Measurements from ENCODE around the gene ANKRD11. TPM values are rescaled to one million over a fixed set of nuclear protein-coding genes. Genes with fewer than 3 reads are reported as not detected.

Gene ANKRD11
- polyA plus RNA-seq, 1 donor from 2014 or later = 32.5 TPM

GRCh38 chr16:89344846-89345611, 145.3 kb downstream of the ANKRD11 start:
- no peak overlapping the region for H3K4me2 ChIP-seq (ENCODE audit: low read length)

DNA sequence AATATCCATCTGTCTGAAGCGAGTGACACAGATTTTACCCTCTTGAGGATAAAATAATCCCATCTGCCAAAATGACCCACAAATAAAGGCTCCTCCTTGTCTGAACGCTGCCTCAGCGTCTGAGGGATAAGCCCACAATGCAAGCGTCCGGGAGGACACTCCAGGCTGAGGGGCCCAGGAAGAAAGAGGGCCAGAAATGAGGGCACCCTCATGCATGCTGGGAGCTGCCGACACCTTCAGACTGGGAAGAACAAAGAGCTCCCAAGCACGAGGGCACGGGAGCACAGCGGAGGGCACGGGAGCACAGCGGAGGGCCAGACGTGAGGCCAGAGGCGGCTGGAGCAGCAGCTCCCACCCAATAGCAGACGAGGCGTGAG, 145.9 kb downstream of the ANKRD11 start:
- Histone ChIP-seq H3K4me3 (ENCODE audit: low read length) (no peak overlapping the region), H2AFZ (ENCODE audit: low read depth, low read length) (no peak overlapping the region), H3F3A (ENCODE audit: insufficient read depth, low read length, poor library complexity, severe bottlenecking) (no peaks in the 10 kb centered on the region), H3K9me2 (ENCODE audit: insufficient read depth, low read length) (no peaks in the 10 kb centered on the region), H4K20me1 (ENCODE audit: insufficient read depth) (peaks cover 5% of the 10 kb centered on the region), H3K9ac (ENCODE audit: low read length) (no peak overlapping the region), H3K27ac (ENCODE audit: low read length) (no peak overlapping the region), H3K27me3 (ENCODE audit: insufficient read depth, low read depth, low read length) (no peaks in the 10 kb centered on the region), H3K36me3 (ENCODE audit: insufficient read depth, low read length) (no peaks in the 10 kb centered on the region), H3K4me2 (ENCODE audit: low read length) (no peak overlapping the region), H3K9me3 (ENCODE audit: low read length) (no peaks in the 10 kb centered on the region), H3K79me2 (replicated peaks; ENCODE audit: insufficient read depth, low read length) (peaks cover 90% of the 10 kb centered on the region)
- TF ChIP-seq EP300 (conservative IDR thresholded peaks at IDR 0.05; ENCODE audit: poor library complexity, severe bottlenecking) (no peak), POLR2AphosphoS5 (IDR thresholded peaks at IDR 0.05) (no peak), CTCF (IDR thresholded peaks at IDR 0.05; ENCODE audit: poor library complexity, severe bottlenecking) (no peak), SMC3 (conservative IDR thresholded peaks at IDR 0.05; ENCODE audit: poor library complexity) (no peak), EZH2 (IDR thresholded peaks at IDR 0.05; ENCODE audit: borderline replicate concordance, insufficient read depth, low read length, poor library complexity, severe bottlenecking) (no peak), RAD21 (conservative IDR thresholded peaks at IDR 0.05) (no peak), TAF1 (IDR thresholded peaks at IDR 0.05; ENCODE audit: low read depth) (no peak), MXI1 (conservative IDR thresholded peaks at IDR 0.05; ENCODE audit: poor library complexity, severe bottlenecking) (no peak)

More at GRCh38 chr16:89344846-89345611, 145.3 kb downstream of the ANKRD11 start:
- no peaks in the 10 kb centered on the region for H3K9me2 ChIP-seq (ENCODE audit: insufficient read depth, low read length)
- no peaks in the 10 kb centered on the region for H3K9me3 ChIP-seq (ENCODE audit: low read length)
- H3K27me3 ChIP-seq (ENCODE audit: insufficient read depth, low read depth, low read length) = no peaks in the 10 kb centered on the region
- TF ChIP-seq SMC3 (conservative IDR thresholded peaks at IDR 0.05; ENCODE audit: poor library complexity) (no peak), POLR2AphosphoS5 (IDR thresholded peaks at IDR 0.05) (no peak), EP300 (conservative IDR thresholded peaks at IDR 0.05; ENCODE audit: poor library complexity, severe bottlenecking) (no peak), EZH2 (IDR thresholded peaks at IDR 0.05; ENCODE audit: borderline replicate concordance, insufficient read depth, low read length, poor library complexity, severe bottlenecking) (no peak), MXI1 (conservative IDR thresholded peaks at IDR 0.05; ENCODE audit: poor library complexity, severe bottlenecking) (no peak), TAF1 (IDR thresholded peaks at IDR 0.05; ENCODE audit: low read depth) (no peak), RAD21 (conservative IDR thresholded peaks at IDR 0.05) (no peak), CTCF (IDR thresholded peaks at IDR 0.05; ENCODE audit: poor library complexity, severe bottlenecking) (no peak)
- TF ChIP-seq, protein P1, sequence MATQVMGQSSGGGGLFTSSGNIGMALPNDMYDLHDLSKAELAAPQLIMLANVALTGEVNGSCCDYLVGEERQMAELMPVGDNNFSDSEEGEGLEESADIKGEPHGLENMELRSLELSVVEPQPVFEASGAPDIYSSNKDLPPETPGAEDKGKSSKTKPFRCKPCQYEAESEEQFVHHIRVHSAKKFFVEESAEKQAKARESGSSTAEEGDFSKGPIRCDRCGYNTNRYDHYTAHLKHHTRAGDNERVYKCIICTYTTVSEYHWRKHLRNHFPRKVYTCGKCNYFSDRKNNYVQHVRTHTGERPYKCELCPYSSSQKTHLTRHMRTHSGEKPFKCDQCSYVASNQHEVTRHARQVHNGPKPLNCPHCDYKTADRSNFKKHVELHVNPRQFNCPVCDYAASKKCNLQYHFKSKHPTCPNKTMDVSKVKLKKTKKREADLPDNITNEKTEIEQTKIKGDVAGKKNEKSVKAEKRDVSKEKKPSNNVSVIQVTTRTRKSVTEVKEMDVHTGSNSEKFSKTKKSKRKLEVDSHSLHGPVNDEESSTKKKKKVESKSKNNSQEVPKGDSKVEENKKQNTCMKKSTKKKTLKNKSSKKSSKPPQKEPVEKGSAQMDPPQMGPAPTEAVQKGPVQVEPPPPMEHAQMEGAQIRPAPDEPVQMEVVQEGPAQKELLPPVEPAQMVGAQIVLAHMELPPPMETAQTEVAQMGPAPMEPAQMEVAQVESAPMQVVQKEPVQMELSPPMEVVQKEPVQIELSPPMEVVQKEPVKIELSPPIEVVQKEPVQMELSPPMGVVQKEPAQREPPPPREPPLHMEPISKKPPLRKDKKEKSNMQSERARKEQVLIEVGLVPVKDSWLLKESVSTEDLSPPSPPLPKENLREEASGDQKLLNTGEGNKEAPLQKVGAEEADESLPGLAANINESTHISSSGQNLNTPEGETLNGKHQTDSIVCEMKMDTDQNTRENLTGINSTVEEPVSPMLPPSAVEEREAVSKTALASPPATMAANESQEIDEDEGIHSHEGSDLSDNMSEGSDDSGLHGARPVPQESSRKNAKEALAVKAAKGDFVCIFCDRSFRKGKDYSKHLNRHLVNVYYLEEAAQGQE (IDR thresholded peaks at IDR 0.05; ENCODE audit: borderline replicate concordance) = no peak
- H3K4me3 ChIP-seq (ENCODE audit: low read length) = no peak overlapping the region
- no peak overlapping the region for H3K27ac ChIP-seq (ENCODE audit: low read length)
- peaks cover 90% of the 10 kb centered on the region for H3K79me2 ChIP-seq (replicated peaks; ENCODE audit: insufficient read depth, low read length)
- no peak overlapping the region for H2AFZ ChIP-seq (ENCODE audit: low read depth, low read length)
- no peaks in the 10 kb centered on the region for H3K36me3 ChIP-seq (ENCODE audit: insufficient read depth, low read length)
- no peak overlapping the region for H3K9ac ChIP-seq (ENCODE audit: low read length)
- H4K20me1 ChIP-seq (ENCODE audit: insufficient read depth) = peaks cover 5% of the 10 kb centered on the region
- H3F3A ChIP-seq (ENCODE audit: insufficient read depth, low read length, poor library complexity, severe bottlenecking) = no peaks in the 10 kb centered on the region
